Skeletal muscle tissue (tissue), 4 donors: ENCODE data around the gene HAO2. TPM values are rescaled to one million over a fixed set of nuclear protein-coding genes. Genes with fewer than 3 reads are reported as not detected.

Experiments
- H3K27ac ChIP-seq: one replicate; pipeline ENCODE4 v1.7.0; 2013; ENCODE audit warnings: mild to moderate bottlenecking, low read depth, low read length, inconsistent platforms
- H3K27me3 ChIP-seq, 3 donors: one replicate each; pipeline ENCODE4 v1.7.0; 2013; ENCODE audit warnings: low read length in 3 of 3; ENCODE audit not compliant: control insufficient read depth in 3 of 3, insufficient read depth in 3 of 3
- H3K36me3 ChIP-seq, 3 donors: one replicate each; pipeline ENCODE4 v1.7.0; 2013; ENCODE audit warnings: low read length in 3 of 3; ENCODE audit not compliant: control insufficient read depth in 3 of 3, insufficient read depth in 3 of 3
- H3K4me1 ChIP-seq, 3 donors: one replicate each; pipeline ENCODE4 v1.7.0; 2013; ENCODE audit warnings: low read length in 3 of 3, mild to moderate bottlenecking in 3 of 3; ENCODE audit not compliant: control insufficient read depth in 3 of 3, insufficient read depth in 3 of 3
- H3K4me3 ChIP-seq, 3 donors: one replicate each; pipeline ENCODE4 v1.7.0; 2013; ENCODE audit warnings: low read length in 3 of 3
- H3K9ac ChIP-seq, 3 donors: one replicate each; pipeline ENCODE4 v1.7.0; 2013; ENCODE audit warnings: low read length in 3 of 3, mild to moderate bottlenecking in 3 of 3, moderate library complexity in 2 of 3, low read depth in 1 of 3
- H3K9me3 ChIP-seq, 3 donors: one replicate each; pipeline ENCODE4 v1.7.0; 2013; ENCODE audit warnings: low read length in 3 of 3; ENCODE audit not compliant: control insufficient read depth in 3 of 3
- total RNA-seq: library from RNA; depleted of rRNA; stranded (reverse); fragments of >200 nt; gene quantifications from one replicate; pipeline ENCODE4 v1.2.3, GENCODE V29; 2014
- donor health status: Osteomylitis.

HAO2 gene
- total RNA-seq, 1 donor from 2014 or later = not detected

- H3K36me3 ChIP-seq = no peaks in the 10 kb centered on the region
- H3K9ac ChIP-seq = no peak overlapping the region
- no peaks in the 10 kb centered on the region for H3K4me1 ChIP-seq
- H3K27me3 ChIP-seq = no peaks in the 10 kb centered on the region
- H3K4me3 ChIP-seq = no peak overlapping the region
- no peak overlapping the region for H3K27ac ChIP-seq
- H3K9me3 ChIP-seq = no peaks in the 10 kb centered on the region
These were observed 6.8 kb upstream of the HAO2 start for GRCh38 chr1:119361620-119362344.

- H3K4me3 ChIP-seq = no peak overlapping the region
- no peaks in the 10 kb centered on the region for H3K4me1 ChIP-seq
- no peaks in the 10 kb centered on the region for H3K27me3 ChIP-seq
- no peak overlapping the region for H3K27ac ChIP-seq
- H3K9ac ChIP-seq = no peak overlapping the region
- H3K36me3 ChIP-seq = no peaks in the 10 kb centered on the region
- no peaks in the 10 kb centered on the region for H3K9me3 ChIP-seq
These were observed 5.4 kb upstream of the HAO2 start for GRCh38 chr1:119363162-119363561.

GRCh38 chr1:119364640-119365039 lies 3.9 kb upstream of the HAO2 start:
- H3K27me3 ChIP-seq = no peaks in the 10 kb centered on the region
- no peaks in the 10 kb centered on the region for H3K9me3 ChIP-seq
- no peaks in the 10 kb centered on the region for H3K4me1 ChIP-seq
- H3K4me3 ChIP-seq = no peak overlapping the region
- no peak overlapping the region for H3K9ac ChIP-seq
- no peak overlapping the region for H3K27ac ChIP-seq
- H3K36me3 ChIP-seq = no peaks in the 10 kb centered on the region

GRCh38 chr1:119366424-119366823 lies 2.2 kb upstream of the HAO2 start:
- Histone ChIP-seq H3K27me3 (peaks cover 0 to 3% (median 0%) of the 10 kb centered on the region in 3 donors), H3K4me1 (no peaks in the 10 kb centered on the region), H3K9me3 (no peaks in the 10 kb centered on the region), H3K36me3 (no peaks in the 10 kb centered on the region), H3K9ac (no peak overlapping the region), H3K4me3 (no peak overlapping the region), H3K27ac (no peak overlapping the region)

- no peaks in the 10 kb centered on the region for H3K9me3 ChIP-seq
- H3K9ac ChIP-seq = peak overlapping the region in 1 of 3 donors; percentile 16
- H3K27me3 ChIP-seq = peaks cover 0 to 3% (median 0%) of the 10 kb centered on the region in 3 donors
- no peaks in the 10 kb centered on the region for H3K36me3 ChIP-seq
- no peak overlapping the region for H3K27ac ChIP-seq
- H3K4me1 ChIP-seq = no peaks in the 10 kb centered on the region
- no peak overlapping the region for H3K4me3 ChIP-seq
These were observed 1.0 kb upstream of the HAO2 start for GRCh38 chr1:119367432-119368124.

GRCh38 chr1:119370748-119371147 lies 2.2 kb downstream of the HAO2 start:
- no peak overlapping the region for H3K27ac ChIP-seq
- peaks cover 0 to 6% (median 0%) of the 10 kb centered on the region in 3 donors for H3K27me3 ChIP-seq
- H3K9ac ChIP-seq = no peak overlapping the region
- no peaks in the 10 kb centered on the region for H3K36me3 ChIP-seq
- H3K4me3 ChIP-seq = no peak overlapping the region
- no peaks in the 10 kb centered on the region for H3K4me1 ChIP-seq
- H3K9me3 ChIP-seq = no peaks in the 10 kb centered on the region

- H3K4me1 ChIP-seq = no peaks in the 10 kb centered on the region
- peaks cover 0 to 6% (median 0%) of the 10 kb centered on the region in 3 donors for H3K27me3 ChIP-seq
- H3K9ac ChIP-seq = no peak overlapping the region
- H3K4me3 ChIP-seq = no peak overlapping the region
- H3K36me3 ChIP-seq = no peaks in the 10 kb centered on the region
- H3K9me3 ChIP-seq = no peaks in the 10 kb centered on the region
- no peak overlapping the region for H3K27ac ChIP-seq
These were observed 3.2 kb downstream of the HAO2 start for GRCh38 chr1:119371815-119372214.

GRCh38 chr1:119372503-119373086 lies 4.0 kb downstream of the HAO2 start:
- Histone ChIP-seq H3K4me1 (no peaks in the 10 kb centered on the region), H3K4me3 (no peak overlapping the region), H3K9me3 (no peaks in the 10 kb centered on the region), H3K9ac (no peak overlapping the region), H3K27ac (no peak overlapping the region), H3K27me3 (peaks cover 0 to 6% (median 0%) of the 10 kb centered on the region in 3 donors), H3K36me3 (no peaks in the 10 kb centered on the region)

GRCh38 chr1:119373465-119373864 lies 4.9 kb downstream of the HAO2 start:
- Histone ChIP-seq H3K36me3 (no peaks in the 10 kb centered on the region), H3K9me3 (no peaks in the 10 kb centered on the region), H3K4me1 (no peaks in the 10 kb centered on the region), H3K4me3 (no peak overlapping the region), H3K27ac (no peak overlapping the region), H3K27me3 (peaks cover 0 to 6% (median 0%) of the 10 kb centered on the region in 3 donors), H3K9ac (no peak overlapping the region)
